HG02885 (cell line): ENCODE measurements around the gene MYO5B.

Source experiments
- ATAC-seq: cut with Tn5 transposase; IDR thresholded peaks from one replicate; pipeline ENCODE4 v1.9.1; 2021; ENCODE audit warnings: mild to moderate bottlenecking; ENCODE audit not compliant: unreplicated experiment, poor library complexity

The MYO5B gene

GRCh38 chr18:49936821-49937220 is 258.1 kb downstream of the MYO5B start:
- ATAC-seq = no peak

GRCh38 chr18:49935215-49935614 is 259.7 kb downstream of the MYO5B start:
- no peak for ATAC-seq

GRCh38 chr18:49934457-49934856 is 260.5 kb downstream of the MYO5B start:
- no peak for ATAC-seq

- ATAC-seq = no peak
These were observed 261.3 kb downstream of the MYO5B start for GRCh38 chr18:49933530-49934128.

GRCh38 chr18:49931760-49932159 is 263.2 kb downstream of the MYO5B start:
- no peak for ATAC-seq

- no peak for ATAC-seq
These were observed 263.8 kb downstream of the MYO5B start for GRCh38 chr18:49931179-49931578.

- no peak for ATAC-seq
These were observed 268.7 kb downstream of the MYO5B start for GRCh38 chr18:49926106-49926745.

GRCh38 chr18:49924293-49924983 is 270.5 kb downstream of the MYO5B start:
- no peak for ATAC-seq

- no peak for ATAC-seq
These were observed 272.7 kb downstream of the MYO5B start for GRCh38 chr18:49922228-49922627.

- ATAC-seq = no peak
These were observed 273.5 kb downstream of the MYO5B start for GRCh38 chr18:49921318-49921985.

GRCh38 chr18:49920731-49921130 is 274.2 kb downstream of the MYO5B start:
- ATAC-seq = no peak

- ATAC-seq = no peak
These were observed 277.2 kb downstream of the MYO5B start for GRCh38 chr18:49917742-49918141.

GRCh38 chr18:49915352-49915751 is 279.6 kb downstream of the MYO5B start:
- ATAC-seq = no peak

GRCh38 chr18:49913221-49913620 is 281.7 kb downstream of the MYO5B start:
- no peak for ATAC-seq

- no peak for ATAC-seq
These were observed 283.5 kb downstream of the MYO5B start for GRCh38 chr18:49911427-49911826.

- no peak for ATAC-seq
These were observed 284.0 kb downstream of the MYO5B start for GRCh38 chr18:49910986-49911385.

GRCh38 chr18:49910019-49910418 is 284.9 kb downstream of the MYO5B start:
- no peak for ATAC-seq

- ATAC-seq = no peak
These were observed 287.5 kb downstream of the MYO5B start for GRCh38 chr18:49907346-49907929.

- no peak for ATAC-seq
These were observed 289.2 kb downstream of the MYO5B start for GRCh38 chr18:49905771-49906170.

- ATAC-seq = no peak
These were observed 289.9 kb downstream of the MYO5B start for GRCh38 chr18:49904871-49905555.
